COLO668 (cell line): ENCODE data around the gene CHADL.
"Not testable (repeated sequence)": the region's sequence is repeated elsewhere in the genome, so short reads cannot be mapped to it uniquely, and the experiment has no call there.

ENCODE experiments used
- DNase-seq: peaks from one replicate; lab custom pipeline; 2025; ENCODE audit not compliant: unreplicated experiment; lab: John Stamatoyannopoulos, UW

The CHADL gene, protein sequence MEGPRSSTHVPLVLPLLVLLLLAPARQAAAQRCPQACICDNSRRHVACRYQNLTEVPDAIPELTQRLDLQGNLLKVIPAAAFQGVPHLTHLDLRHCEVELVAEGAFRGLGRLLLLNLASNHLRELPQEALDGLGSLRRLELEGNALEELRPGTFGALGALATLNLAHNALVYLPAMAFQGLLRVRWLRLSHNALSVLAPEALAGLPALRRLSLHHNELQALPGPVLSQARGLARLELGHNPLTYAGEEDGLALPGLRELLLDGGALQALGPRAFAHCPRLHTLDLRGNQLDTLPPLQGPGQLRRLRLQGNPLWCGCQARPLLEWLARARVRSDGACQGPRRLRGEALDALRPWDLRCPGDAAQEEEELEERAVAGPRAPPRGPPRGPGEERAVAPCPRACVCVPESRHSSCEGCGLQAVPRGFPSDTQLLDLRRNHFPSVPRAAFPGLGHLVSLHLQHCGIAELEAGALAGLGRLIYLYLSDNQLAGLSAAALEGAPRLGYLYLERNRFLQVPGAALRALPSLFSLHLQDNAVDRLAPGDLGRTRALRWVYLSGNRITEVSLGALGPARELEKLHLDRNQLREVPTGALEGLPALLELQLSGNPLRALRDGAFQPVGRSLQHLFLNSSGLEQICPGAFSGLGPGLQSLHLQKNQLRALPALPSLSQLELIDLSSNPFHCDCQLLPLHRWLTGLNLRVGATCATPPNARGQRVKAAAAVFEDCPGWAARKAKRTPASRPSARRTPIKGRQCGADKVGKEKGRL

DNA sequence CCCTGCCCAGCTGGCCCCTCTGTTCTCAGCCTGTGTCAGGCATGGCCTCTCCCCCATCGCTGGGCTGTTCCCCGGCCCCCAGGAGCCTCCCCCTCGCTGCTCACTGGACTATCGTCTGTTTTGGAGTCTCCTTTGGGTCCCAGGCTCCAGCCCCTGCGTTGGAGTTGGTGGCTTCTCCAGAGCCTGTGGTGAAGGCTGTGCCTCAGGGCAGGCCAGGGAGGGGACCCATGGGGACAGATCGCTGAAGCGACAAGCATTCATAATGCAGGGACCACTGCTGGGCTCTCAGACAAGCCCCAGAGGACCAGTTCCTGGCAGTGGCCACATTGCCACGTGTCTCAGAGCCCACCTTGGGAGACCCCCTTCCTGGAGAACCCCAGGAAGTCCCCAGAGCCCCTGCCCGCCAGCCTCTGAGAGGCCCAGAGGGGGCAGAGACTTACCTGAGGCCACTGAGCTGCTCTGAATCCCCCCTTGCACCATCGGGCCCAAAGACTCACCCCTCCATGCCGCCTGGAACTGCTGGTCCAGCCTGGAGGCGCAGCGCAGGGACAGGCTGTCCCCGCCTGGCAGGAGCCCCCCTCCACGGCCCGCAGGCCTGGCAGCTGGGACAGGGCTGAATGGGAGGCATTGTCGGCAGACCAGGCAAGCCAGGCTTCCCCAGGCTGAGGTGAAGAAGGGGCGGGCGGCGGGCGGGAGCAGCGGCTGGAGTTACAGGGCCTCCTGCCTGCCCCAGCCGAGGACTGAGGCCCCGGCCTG lies at the start of gene CHADL:
TSS of gene CHADL (minus strand) at position 555 of the 756 bp plus-strand sequence. CDS start at position 505, 50 bp downstream.
- DNase-seq: peak; percentile 26

DNA sequence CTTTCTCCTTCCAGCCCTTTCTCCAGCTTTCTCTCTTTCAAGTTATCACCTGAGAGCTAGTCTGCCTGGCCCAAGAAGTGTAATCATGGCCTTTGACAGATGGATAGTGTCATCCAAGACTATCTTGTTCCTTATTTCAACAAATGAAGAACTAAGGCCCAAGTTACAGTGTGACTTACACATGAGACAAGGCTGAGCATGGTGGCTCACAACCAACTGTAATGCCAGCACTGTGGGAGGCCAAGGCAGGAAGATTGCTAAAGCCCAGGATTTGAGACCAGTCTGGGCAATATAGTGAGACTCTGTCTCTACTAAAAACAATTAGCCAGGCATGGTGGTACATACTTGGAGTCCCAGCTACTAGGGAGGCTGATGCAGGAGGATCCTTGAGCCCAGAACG lies 48.9 kb upstream of the CHADL start:
- no peak for DNase-seq

DNA sequence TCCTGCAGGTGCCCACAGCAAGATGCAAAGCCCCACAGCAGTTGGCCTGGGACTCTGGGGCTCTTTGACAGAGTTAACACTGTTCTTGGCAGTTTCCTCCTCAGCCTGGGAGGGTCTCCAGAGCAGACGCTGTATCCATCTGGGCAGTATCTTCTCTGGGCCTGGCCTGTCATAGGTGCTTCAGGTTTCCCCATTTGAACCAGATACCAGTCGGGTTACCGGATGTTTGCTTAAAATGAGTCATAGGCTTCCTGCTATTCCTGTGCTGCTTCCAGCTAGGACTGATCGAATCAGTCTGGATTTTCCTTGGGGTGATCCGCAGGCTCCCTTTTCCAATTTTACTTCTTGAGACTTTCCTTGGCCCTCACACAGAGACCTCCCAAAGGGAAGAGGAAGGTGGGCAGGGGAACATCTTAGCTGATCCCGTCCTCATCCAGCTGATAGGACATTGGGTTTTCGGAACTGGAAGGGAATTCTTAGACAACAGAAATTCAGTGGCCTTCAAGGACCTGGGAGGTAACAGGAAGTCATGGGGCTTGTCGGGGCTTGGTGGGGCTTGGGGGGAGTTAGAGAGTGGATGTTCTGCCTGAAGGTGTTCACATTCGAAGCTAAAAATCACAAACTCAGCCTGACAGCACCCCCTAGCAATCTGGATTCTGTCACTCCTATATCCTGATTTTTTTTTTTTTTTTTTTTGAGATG lies 47.7 kb upstream of the CHADL start:
- DNase-seq: peak; percentile 69

DNA sequence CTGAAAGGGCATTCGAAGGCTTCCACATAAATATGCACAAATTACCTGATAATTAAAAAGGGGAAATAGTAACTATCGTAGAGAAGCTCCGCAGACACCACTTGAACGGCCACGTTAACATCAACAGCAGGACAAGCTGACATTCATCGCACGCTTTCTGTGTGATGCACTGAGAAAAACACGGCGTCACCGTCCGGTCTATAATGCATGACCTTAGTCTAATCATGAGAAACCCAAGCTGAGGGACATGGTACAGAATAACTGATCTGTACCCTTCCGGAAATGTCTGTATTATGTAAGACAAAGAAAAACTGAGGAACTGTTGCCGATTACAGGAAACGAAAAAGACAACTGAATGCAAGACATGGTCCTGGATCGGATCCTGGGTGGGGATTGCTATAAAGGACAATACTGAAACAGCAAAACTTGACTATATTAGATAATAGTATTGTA lies 45.9 kb upstream of the CHADL start:
- DNase-seq: peak; percentile 52

DNA sequence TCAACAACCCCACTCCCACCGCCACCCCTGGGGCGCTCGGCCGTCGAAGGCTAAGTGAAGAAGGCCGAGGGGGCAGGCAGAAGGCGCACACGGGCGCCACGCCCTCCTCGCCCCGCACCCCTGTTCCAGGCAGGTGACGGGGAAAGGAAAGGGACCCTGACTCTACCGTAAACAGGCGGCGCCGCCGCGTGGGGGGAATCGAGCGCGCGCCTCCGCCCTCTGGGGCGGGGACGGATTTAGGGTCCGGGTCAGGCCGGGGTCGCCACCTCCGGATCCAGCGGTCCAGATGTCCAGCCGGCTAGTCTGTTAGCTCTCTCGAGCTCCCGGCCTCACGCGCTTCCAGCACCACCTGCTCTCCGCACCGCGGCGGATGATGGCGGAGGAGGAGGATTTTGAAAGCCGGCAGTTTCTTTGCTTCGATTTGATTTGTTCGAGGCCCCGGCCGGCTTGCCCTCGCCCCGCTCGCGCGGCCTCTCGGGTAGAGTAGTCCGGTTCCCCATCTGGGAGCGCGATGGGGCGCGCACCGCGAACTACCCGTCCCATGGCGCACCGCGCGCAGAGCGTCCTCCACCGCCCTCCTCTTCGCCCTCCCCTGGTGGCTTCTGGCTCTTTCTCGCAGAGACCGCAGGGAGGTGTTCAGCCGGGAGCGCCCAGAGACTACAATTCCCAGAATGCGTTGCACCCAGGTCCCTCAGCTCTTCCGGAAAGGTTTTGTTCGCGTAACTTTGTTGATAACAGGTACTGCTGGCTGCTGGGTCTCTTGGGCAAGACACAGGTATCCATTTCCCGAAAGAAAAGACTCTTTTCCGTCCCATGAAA lies 45.3 kb upstream of the CHADL start, which contains the start of gene RANGAP1:
TSS of gene RANGAP1 (minus strand) at position 368 of the 819 bp plus-strand sequence. CDS start 5,143 bp downstream, outside the sequence.
- DNase-seq: peak; percentile 99

DNA sequence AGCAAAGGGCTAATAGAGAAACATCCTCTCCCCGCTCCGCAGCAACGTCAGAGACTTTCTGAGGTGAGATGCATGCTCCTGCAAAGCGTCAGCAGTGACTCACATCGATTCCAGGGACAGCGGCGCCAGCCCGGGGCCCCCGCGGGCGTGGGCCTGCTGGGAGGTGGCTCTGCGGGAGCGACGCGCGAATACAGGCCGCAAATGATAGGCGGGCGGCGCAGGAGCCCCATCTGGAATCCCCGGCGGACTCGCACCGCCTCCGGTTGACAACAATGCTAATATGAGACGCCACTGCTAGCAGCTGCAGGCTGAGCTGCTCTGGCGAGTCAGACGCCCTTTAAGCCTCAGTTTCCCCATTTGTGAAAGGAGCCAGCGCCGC lies 44.7 kb upstream of the CHADL start:
- peak; percentile 82 for DNase-seq

DNA sequence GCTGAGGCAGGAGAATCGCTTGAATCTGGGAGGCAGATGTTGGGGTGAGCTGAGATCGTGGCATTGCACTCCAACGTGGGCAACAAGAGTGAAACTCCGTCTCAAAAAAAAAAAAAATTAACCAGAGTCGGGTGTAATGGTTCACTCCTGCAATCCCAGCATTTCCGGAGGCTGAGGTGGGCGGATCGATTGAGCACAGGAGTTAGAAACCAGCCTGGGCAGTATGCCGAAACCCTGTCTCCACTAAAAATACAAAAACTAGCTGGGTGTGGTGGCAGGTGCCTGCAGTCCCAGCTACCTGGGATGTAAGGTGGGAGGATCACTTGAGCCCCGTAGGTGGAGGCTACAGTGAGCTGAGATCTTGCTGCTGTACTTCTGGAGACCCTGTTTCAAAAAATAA lies 43.7 kb upstream of the CHADL start:
- DNase-seq: no peak

DNA sequence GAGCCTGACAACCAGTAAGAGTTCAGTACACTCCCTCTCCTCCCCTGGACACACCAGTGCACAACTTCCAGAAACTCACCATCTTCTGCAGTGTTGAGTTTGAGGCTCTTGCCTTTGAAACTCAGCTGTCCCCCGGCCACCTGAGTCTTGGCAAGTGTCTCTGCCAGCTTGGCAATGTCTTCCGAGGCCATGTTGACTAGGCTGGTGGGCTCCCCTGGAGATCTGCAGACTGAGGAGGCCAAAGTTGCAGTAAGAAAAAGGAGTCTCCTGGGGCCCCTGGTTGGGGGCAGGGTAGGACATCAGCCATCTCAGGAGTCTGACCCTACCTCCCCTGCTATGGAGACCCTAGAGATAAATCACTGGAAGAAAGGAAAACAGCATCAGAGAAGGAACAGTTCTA lies 40.1 kb upstream of the CHADL start:
- DNase-seq: no peak

DNA sequence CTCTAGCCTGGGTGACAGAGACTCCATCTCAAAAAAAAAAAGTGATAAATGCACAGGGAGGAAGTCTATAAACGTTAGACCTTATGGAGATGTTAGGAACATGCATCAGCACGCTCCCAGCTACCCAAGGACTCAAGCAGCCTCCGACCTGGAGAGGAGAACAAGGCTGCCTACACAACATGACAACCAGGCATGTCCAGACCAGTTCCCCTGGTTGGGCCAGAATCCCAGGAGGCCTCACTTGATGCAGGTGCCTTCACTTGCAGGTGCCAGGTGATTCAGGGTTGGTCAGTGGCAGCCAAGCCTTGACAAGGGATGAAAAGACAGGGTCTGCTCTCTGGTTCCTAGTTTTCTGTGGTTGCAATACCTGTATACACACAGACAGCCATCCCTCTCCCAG lies 39.3 kb upstream of the CHADL start:
- peak; percentile 30 for DNase-seq

DNA sequence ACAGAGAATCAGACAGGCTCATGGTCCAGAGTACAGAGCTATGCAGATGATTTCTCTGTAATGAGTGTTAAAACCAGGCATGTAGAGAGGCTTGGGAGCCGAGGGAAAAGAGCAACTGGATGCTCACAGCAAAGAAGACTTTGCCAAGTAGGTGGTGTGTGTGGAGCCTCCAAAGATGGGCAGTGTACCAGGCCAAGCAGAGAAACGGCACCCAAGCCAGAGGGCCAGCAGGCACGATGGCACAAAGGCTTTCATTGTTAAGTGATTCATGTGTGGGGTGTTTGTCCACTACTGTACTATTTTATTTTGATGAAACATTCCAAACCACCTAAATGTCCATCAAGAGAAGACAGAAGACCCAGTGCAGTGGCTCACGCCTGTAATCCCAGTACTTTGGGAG lies 34.1 kb upstream of the CHADL start:
- no peak for DNase-seq

DNA sequence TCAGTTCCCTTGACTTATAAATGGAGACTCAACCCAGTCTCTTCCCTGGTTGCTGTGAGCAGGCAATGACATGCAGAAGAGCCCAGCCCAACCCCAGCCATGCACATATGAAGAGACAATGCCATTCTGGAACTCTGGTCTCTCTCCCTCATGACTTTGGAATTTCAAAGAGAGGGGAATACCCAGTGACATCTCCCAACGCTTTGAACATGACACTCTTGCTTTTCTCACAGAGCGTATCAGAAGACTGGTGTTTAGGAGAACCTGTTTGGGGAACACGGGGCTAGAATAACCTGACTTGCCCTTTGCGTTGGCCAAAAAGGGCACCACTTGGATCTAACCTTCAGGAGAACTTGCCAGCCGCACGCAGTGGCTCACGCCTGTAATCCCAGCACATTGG lies 32.4 kb upstream of the CHADL start:
- no peak for DNase-seq

DNA sequence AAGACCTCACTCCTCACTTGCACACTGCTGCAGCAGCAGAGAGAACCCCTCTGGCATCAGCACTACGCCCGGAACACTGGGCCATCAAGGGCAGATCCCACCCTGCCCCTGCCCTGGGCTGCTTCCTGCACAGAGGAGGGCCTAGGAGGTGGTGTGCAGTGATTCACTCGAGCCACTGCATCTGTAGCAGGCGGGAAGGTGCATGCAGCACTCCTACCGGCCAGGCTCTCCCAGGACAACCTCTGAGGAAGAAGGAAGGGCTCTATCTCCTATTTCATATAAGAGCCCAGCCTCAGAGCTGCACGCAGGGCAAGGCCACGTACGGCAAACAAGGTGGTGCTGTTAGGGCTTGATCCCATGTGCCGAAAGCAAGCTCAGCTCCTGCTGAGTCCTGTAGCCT lies 31.1 kb upstream of the CHADL start:
- no peak for DNase-seq

DNA sequence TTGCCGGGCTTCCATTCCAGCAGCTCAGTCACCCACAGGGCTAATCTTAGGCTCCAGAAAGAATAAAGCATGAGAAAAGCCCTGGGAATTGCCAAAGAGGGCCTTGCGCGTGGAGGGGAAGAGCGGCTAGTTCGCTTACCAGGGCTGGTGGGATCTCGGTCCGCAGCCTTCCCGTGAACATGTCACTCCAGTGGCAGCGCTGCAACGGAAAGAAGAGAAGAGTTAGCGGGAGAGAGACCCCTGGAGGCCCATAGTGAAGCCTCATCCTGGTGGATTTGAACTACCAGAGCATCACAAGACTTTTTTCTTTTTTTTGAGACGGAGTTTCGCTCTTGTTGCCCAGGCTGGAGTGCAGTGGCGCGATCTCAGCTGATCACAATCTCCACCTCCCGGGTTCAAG lies 27.2 kb upstream of the CHADL start:
- DNase-seq: no peak

DNA sequence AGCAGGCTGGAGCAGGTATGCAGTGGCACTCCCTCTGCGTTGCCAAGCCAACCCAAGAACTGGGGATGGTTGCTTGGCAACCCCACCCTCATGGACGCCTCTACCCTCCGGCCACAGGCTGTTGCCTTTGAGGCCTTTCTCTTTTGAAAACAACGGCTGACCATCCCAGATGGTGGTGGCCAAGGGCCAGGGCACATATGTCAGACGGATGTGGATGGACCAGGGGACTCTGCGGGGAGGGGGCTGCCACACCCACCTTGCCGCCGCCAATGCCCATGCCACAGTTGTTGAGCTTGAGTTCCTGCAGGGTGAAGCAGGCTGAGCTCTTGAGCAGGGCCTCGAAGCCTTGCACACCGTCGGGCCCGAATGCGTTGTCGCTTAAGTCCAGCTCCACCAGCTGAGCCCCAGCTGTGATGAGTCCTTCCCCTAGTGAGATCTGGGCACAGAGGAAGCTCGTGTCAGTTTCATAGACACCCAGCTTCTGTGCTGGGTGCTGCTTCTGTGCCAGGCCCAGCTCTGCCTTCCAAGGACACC lies 23.7 kb upstream of the CHADL start:
- no peak for DNase-seq

DNA sequence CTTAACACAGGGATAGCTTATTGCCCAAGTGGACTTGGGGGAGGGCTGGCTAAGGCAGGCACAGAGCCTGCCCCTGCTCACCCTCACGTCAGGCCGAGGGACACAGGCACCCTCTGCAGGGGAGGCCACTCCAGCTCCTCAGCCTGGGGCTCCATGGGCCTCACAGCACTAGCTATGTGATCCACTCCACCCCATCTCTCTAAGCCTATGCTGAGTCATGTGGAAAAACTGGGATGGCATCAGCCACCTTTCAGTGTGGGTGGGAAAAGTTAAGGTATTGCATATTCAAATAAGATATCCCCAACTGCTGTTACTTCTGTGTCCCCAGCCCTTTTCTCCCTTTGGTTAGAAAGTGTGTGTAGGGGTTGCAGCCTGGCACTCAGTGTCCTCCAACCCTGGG lies 23.0 kb upstream of the CHADL start:
- DNase-seq: no peak

DNA sequence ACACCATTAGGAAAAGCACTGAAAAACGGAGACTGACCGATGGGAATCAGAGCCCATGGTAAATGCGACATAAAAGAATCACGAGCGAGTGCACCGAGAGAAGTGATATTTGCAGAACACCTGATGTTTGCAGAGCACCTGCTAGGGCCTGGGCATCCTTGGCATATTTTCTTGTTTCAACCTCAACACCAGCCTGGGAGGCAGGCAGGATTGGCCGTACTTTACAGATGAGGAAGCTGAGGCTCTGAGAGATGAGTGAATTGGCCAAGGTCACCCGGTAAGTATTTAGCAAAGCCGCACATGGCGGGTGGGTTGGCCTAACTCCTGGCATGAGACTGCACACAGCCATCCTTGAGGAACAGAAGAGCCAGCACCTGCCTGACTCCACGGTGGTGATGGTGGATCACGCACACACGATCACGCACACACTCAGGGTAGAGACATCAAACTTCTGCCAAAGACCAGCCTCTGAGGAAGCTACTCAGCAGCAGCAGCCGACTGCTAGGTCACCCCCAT lies 21.6 kb upstream of the CHADL start:
- no peak for DNase-seq

DNA sequence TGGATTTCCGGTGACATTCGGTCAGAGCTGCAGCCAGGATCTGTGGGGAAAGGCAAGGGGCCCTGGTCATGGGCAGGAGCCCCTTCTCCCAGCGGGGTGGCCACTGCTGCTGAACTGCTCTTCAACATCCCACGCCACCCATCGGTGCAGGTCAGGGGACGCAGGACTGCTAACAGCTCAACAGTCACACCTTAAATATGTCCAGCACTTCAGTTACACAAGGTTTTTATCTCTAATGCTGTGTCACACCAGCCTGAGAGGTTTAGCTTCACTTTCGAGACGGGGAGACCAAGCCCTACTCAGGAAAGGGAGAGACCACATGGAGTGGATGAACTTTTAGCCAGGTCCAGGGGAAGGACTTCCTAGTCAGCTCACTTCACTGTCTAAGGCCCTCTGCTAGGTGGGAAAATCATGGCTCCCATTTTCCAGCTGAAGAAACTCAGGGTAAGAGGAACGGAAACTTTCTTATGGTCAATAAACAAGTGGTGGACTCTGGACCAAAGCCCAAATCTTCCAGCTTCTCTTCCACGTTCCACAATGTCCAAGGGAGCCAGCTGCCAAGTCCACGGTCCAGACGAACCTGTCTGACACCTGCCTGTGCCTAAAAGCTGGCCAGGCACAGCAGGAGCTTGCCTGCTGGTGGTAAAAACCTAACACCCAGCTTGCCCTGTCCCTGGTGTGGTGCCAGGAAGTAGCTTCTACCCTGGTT lies 21.0 kb upstream of the CHADL start:
- no peak for DNase-seq

DNA sequence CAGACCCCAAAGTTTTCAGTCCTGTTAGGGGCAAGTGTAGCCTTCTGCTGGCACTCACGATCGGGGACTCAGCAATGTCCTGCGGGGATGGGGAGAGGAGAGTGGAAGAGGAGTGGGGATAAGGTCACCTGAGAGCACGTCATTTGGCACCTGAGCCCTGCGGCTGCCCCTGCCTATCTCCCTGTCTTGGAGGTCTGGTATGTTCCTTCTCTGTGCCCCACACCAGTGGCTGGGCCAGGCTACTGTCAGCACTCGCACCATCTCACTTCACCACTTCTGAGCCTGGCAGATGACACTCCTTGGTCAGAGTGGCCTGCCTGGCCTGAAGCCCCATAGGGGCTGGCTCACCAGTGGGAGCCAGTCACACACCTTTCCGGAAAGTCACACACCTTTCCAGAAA lies 20.1 kb upstream of the CHADL start:
- no peak for DNase-seq

DNA sequence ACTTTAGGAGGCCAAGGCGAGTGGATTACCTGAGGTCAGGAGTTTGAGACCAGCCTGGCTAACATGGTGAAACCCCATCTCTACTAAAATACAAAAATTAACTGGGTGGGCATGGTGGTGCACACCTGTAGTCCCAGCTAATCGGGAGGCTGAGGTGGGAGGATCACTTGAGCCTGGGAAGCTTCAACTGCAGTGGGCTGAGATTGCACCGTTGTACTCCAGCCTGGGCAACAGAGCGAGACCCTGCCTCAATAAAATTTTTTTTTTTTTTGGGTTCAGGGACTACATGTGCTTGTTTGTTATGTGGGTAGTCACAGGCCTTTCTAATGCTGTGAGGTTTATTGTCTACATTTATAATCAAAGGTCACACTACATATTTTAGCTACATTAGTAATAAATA lies 19.0 kb upstream of the CHADL start:
- DNase-seq: not testable (repeated sequence)
